Lower leg skin (tissue), 3 donors: ENCODE measurements around the gene BCAT1.

Experiments
- POLR2A ChIP-seq, 2 donors: fragments of 450-650 bp; IDR thresholded peaks; one replicate each; pipeline ENCODE4 v1.6.1; 2016 to 2017; ENCODE audit warnings: antibody characterized with exemption in 2 of 2, mild to moderate bottlenecking in 1 of 2, moderate library complexity in 1 of 2
- TF ChIP-seq, protein P1 (sequence below), 3 donors: fragments of 450-650 bp; IDR thresholded peaks; one replicate each; pipeline ENCODE4 v1.5.1; 2016; ENCODE audit warnings: antibody characterized with exemption in 3 of 3, mild to moderate bottlenecking in 3 of 3, moderate library complexity in 2 of 3

DNA sequence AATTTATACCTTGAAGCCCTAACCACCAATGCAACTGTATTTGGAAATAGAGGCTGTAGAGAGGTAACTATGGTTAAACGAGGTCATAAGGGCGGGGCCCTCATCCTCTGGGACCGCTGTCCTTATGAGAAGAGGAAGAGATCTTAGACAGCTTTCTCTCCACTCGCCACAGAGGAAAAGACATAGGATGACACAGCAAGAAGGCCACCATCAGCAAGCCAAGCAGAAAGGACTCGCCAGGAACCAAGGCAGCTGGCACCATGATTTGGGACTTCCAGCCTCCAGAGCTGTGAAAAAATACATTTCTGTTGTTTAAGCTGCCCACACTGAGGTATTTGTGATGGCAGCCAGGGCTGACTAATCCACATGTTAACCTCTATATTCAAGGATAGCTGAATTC lies 30.4 kb upstream of the BCAT1 start:
- TF ChIP-seq, protein P1, sequence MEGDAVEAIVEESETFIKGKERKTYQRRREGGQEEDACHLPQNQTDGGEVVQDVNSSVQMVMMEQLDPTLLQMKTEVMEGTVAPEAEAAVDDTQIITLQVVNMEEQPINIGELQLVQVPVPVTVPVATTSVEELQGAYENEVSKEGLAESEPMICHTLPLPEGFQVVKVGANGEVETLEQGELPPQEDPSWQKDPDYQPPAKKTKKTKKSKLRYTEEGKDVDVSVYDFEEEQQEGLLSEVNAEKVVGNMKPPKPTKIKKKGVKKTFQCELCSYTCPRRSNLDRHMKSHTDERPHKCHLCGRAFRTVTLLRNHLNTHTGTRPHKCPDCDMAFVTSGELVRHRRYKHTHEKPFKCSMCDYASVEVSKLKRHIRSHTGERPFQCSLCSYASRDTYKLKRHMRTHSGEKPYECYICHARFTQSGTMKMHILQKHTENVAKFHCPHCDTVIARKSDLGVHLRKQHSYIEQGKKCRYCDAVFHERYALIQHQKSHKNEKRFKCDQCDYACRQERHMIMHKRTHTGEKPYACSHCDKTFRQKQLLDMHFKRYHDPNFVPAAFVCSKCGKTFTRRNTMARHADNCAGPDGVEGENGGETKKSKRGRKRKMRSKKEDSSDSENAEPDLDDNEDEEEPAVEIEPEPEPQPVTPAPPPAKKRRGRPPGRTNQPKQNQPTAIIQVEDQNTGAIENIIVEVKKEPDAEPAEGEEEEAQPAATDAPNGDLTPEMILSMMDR (IDR thresholded peaks at IDR 0.05) = no peak
- TF ChIP-seq POLR2A (IDR thresholded peaks at IDR 0.05) = no peak
